Body of pancreas (tissue), 4 donors: ENCODE results near the gene FOXO3.

ENCODE experiments used
- POLR2A ChIP-seq, 3 donors: fragments of 450-650 bp; IDR thresholded peaks; one replicate each; pipeline ENCODE4 v1.6.1; 2016; ENCODE audit warnings: antibody characterized with exemption in 3 of 3, mild to moderate bottlenecking in 2 of 3
- TF ChIP-seq, protein P1 (sequence below), 7 experiments: fragments of 450-650 bp in 4 of 7; fragments of 200-600 bp in 3 of 7; sonication (generic) in 3 of 7; IDR thresholded peaks; one replicate each; pipeline ENCODE4 v1.5.1; 2016 to 2019; ENCODE audit warnings: antibody characterized with exemption in 7 of 7

DNA sequence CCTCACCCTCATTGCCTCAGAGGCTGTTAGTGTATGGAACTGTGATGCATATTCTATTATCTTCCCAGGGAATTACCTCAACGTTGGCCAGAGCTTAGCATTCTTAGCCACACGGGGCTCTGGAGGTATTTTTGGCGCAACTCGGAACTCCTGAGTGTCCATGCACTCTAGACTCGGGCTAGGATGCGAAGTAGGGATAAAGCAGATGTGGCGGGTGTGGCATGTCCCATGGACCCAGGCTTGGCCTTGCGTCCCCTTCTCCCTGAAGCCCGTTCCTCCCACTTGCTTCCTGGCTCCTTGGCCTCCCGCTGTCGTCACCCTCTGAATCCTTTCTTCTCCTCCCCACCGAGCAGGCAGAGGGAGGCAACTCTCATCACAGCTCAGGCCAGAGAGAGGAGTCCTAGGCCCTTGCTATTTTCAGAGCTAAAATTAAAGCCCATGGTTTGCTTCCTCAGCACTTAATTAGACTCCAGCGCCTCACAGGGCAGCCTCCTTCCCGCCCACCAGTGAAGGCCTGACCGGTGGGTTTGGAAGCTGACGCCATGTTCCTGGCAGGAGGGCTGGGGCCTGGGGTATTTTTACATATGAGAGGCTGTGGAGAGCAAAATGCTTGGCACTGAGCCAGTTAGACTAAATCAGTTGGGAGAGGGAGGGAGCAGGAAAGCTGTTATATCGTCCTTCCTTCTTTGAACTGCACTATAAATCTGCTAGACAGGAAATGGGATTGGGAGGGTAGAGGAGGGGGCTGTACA, 138.7 kb downstream of the FOXO3 start:
- no peak for TF ChIP-seq POLR2A (IDR thresholded peaks at IDR 0.05)
- TF ChIP-seq, protein P1, sequence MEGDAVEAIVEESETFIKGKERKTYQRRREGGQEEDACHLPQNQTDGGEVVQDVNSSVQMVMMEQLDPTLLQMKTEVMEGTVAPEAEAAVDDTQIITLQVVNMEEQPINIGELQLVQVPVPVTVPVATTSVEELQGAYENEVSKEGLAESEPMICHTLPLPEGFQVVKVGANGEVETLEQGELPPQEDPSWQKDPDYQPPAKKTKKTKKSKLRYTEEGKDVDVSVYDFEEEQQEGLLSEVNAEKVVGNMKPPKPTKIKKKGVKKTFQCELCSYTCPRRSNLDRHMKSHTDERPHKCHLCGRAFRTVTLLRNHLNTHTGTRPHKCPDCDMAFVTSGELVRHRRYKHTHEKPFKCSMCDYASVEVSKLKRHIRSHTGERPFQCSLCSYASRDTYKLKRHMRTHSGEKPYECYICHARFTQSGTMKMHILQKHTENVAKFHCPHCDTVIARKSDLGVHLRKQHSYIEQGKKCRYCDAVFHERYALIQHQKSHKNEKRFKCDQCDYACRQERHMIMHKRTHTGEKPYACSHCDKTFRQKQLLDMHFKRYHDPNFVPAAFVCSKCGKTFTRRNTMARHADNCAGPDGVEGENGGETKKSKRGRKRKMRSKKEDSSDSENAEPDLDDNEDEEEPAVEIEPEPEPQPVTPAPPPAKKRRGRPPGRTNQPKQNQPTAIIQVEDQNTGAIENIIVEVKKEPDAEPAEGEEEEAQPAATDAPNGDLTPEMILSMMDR (IDR thresholded peaks at IDR 0.05) = no peak
